Measurements from ENCODE around the gene OLFML3. TPM values are rescaled to one million over a fixed set of nuclear protein-coding genes. Genes with fewer than 3 reads are reported as not detected.

The OLFML3 gene, protein sequence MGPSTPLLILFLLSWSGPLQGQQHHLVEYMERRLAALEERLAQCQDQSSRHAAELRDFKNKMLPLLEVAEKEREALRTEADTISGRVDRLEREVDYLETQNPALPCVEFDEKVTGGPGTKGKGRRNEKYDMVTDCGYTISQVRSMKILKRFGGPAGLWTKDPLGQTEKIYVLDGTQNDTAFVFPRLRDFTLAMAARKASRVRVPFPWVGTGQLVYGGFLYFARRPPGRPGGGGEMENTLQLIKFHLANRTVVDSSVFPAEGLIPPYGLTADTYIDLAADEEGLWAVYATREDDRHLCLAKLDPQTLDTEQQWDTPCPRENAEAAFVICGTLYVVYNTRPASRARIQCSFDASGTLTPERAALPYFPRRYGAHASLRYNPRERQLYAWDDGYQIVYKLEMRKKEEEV
- 670 and 834 TPM in 2 replicates for total RNA-seq

GRCh38 chr1:113978863-113979702 lies at the start of gene OLFML3:
OLFML3 (plus strand) TSS chr1:113979474; CDS start chr1:113979517, 43 bp downstream.

Other genes starting within 250 kb of the OLFML3 start
- gene PHTF1, start 220.0 kb upstream of the OLFML3 start, total RNA-seq = 22.0 and 40.8 TPM in 2 replicates
- 12.1 and 15.3 TPM in 2 replicates for gene RSBN1, start 167.0 kb upstream of the OLFML3 start, total RNA-seq
- not detected in 2 replicates for gene PTPN22, start 107.8 kb upstream of the OLFML3 start, total RNA-seq
- gene BCL2L15, start 91.9 kb upstream of the OLFML3 start, total RNA-seq = 0.11 and 0.39 TPM in 2 replicates
- gene AP4B1, start 74.7 kb upstream of the OLFML3 start, total RNA-seq = 8.1 and 10.6 TPM in 2 replicates
- 3.1 and 3.8 TPM in 2 replicates for gene DCLRE1B, start 74.1 kb upstream of the OLFML3 start, total RNA-seq
- gene HIPK1, start 50.1 kb upstream of the OLFML3 start, total RNA-seq = 17.7 and 32.0 TPM in 2 replicates
- gene SYT6, start 174.4 kb downstream of the OLFML3 start, total RNA-seq = 13.0 and 22.4 TPM in 2 replicates

Measured in placental epithelial cell (primary cell).